ENCODE data around the gene CDK19.

GRCh38 chr6:110826236-110827129 lies 11.2 kb upstream of the CDK19 start:
- no peak for TF ChIP-seq EZH2 (IDR thresholded peaks at IDR 0.05; ENCODE audit: low read depth)
- TF ChIP-seq CTCF (conservative IDR thresholded peaks at IDR 0.05): no peak

Measured in PC-9 (cell line).